AG04450 (cell line): ENCODE results near the gene FASN. TPM values are rescaled to one million over a fixed set of nuclear protein-coding genes. Genes with fewer than 3 reads are reported as not detected.

Experiments
- CTCF ChIA-PET: fragments of 300-600, 350-600 bp; formaldehyde crosslinking; extraction: SDS; loops from one replicate; lab custom pipeline; 2022; ENCODE audit warnings: antibody characterized with exemption, inconsistent platforms; lab: Charles Lee
- POLR2A ChIA-PET: fragments of 350-600 bp; formaldehyde crosslinking; extraction: SDS; loops from one replicate; lab custom pipeline; 2021; ENCODE audit warnings: antibody characterized with exemption, inconsistent platforms; lab: Yijun Ruan, JAX
- DNase-seq: peaks from one replicate; pipeline ENCODE4 v3.0.0-alpha.2; 2011; ENCODE audit warnings: low read depth, low spot score
- H3K27ac ChIP-seq: one replicate; pipeline ENCODE4 v1.5.1; 2012; ENCODE audit warnings: low read depth, low read length, control low read depth
- H3K27me3 ChIP-seq: one replicate; pipeline ENCODE4 v1.6.0; 2012; ENCODE audit warnings: low read length; ENCODE audit not compliant: control insufficient read depth, insufficient read depth
- H3K4me3 ChIP-seq: 2 replicates; pipeline ENCODE4 v1.5.1; 2011; ENCODE audit warnings: mild to moderate bottlenecking, low read depth, low read length, control low read depth
- H3K9me3 ChIP-seq: 2 replicates; pipeline ENCODE4 v1.5.1; 2012; ENCODE audit warnings: low read length; ENCODE audit not compliant: control insufficient read depth, insufficient read depth
- CTCF ChIP-seq: IDR thresholded peaks from 2 replicates; pipeline ENCODE4 v1.5.1; 2011; ENCODE audit warnings: low read depth, low read length, control low read depth, inconsistent platforms
- polyA plus RNA-seq: library from polyadenylated mRNA; depleted of rRNA; stranded (reverse); fragments of >200 nt; gene quantifications from 2 replicates; pipeline ENCODE4 v1.2.3, GENCODE V29; 2011

Gene FASN
- polyA plus RNA-seq, 1 experiment, result 6.2 TPM

- Histone ChIP-seq H3K27me3 (no peaks in the 10 kb centered on the region), H3K27ac (no peak overlapping the region), H3K9me3 (no peaks in the 10 kb centered on the region; the same call in 1 of the 2 replicates), H3K4me3 (no peak overlapping the region)
- TF ChIP-seq CTCF, result no peak
- POLR2A ChIA-PET, result interaction anchor here (0.6 kb wide), 1 partner anchor 174 kb away, joined by 4 read pairs; no protein-coding TSS in a partner anchor
- no peak for DNase-seq
- CTCF ChIA-PET, result no interaction called here
Observed at GRCh38 chr17:82035488-82035887, 62.5 kb downstream of the FASN start.

- no peak for DNase-seq
- H3K9me3 ChIP-seq, result no peaks in the 10 kb centered on the region; the same call in 1 of the 2 replicates
- ChIA-PET POLR2A (no interaction called here), CTCF (no interaction called here)
- no peak overlapping the region for H3K27ac ChIP-seq
- H3K4me3 ChIP-seq, result no peak overlapping the region
- TF ChIP-seq CTCF, result no peak
- H3K27me3 ChIP-seq, result no peaks in the 10 kb centered on the region
Observed at GRCh38 chr17:82034371-82035011, 63.5 kb downstream of the FASN start.

- no peak overlapping the region for H3K27ac ChIP-seq
- H3K4me3 ChIP-seq, result no peak overlapping the region
- ChIA-PET CTCF (no interaction called here), POLR2A (no interaction called here)
- H3K27me3 ChIP-seq, result no peaks in the 10 kb centered on the region
- no peak for TF ChIP-seq CTCF
- no peak for DNase-seq
- H3K9me3 ChIP-seq, result no peaks in the 10 kb centered on the region; the same call in 1 of the 2 replicates
Observed at GRCh38 chr17:82033359-82034085, 64.5 kb downstream of the FASN start.

- H3K27ac ChIP-seq, result no peak overlapping the region
- ChIA-PET CTCF (interaction anchor here (0.5 kb wide), 1 partner anchor 92 kb away, joined by 5 read pairs; no protein-coding TSS in a partner anchor), POLR2A (interaction anchor here (1.1 kb wide), 1 partner anchor 49 kb away, joined by 3 read pairs; no protein-coding TSS in a partner anchor)
- no peaks in the 10 kb centered on the region for H3K27me3 ChIP-seq
- H3K9me3 ChIP-seq, result no peaks in the 10 kb centered on the region; the same call in 1 of the 2 replicates
- no peak for TF ChIP-seq CTCF
- DNase-seq, result no peak
- H3K4me3 ChIP-seq, result peak overlapping the region; percentile 57
Observed at GRCh38 chr17:82031885-82032627, 66.0 kb downstream of the FASN start.
